Fibroblast of the aortic adventitia (primary cell): ENCODE data around the gene R3HCC1L. TPM values are rescaled to one million over a fixed set of nuclear protein-coding genes. Genes with fewer than 3 reads are reported as not detected.

Experiments
- DNase-seq: peaks from one replicate; pipeline ENCODE4 v3.0.0-alpha.2; 2010; ENCODE audit warnings: low read depth
- H3K4me3 ChIP-seq: 2 replicates; pipeline ENCODE4 v1.5.1; 2011; ENCODE audit warnings: low read depth, mild to moderate bottlenecking, control low read depth, low read length, moderate library complexity
- CTCF ChIP-seq: IDR thresholded peaks from 2 replicates; pipeline ENCODE4 v1.5.1; 2011; ENCODE audit warnings: mild to moderate bottlenecking, low read length, control low read depth, inconsistent platforms; ENCODE audit not compliant: insufficient read depth
- total RNA-seq: library from RNA; depleted of rRNA; stranded (reverse); fragments of >200 nt; gene quantifications from 2 replicates; pipeline ENCODE4 v1.2.3, GENCODE V29; 2012; ENCODE audit warnings: low replicate concordance

Gene R3HCC1L
- total RNA-seq, 1 donor, result 10.8 TPM

- H3K4me3 ChIP-seq, result peak overlapping the region; percentile 61
- no peak for DNase-seq
- no peak for TF ChIP-seq CTCF
These were observed 132.8 kb downstream of the R3HCC1L start for GRCh38 chr10:98267069-98267893.

- no peak for TF ChIP-seq CTCF
- peak; percentile 37 for DNase-seq
- H3K4me3 ChIP-seq, result peak within 1 kb of the TSS; percentile 61
These were observed 133.6 kb downstream of the R3HCC1L start, which contains the start of gene LOXL4 for GRCh38 chr10:98267894-98268693. LOXL4 (minus strand) TSS chr10:98268194; CDS start chr10:98263019, 5,175 bp downstream.

GRCh38 chr10:98268694-98269431 is 134.4 kb downstream of the R3HCC1L start:
- peak overlapping the region; percentile 59 for H3K4me3 ChIP-seq
- DNase-seq, result peak; percentile 39
- TF ChIP-seq CTCF, result no peak

- no peak for TF ChIP-seq CTCF
- peak; percentile 94 for DNase-seq
- H3K4me3 ChIP-seq, result no peak overlapping the region
These were observed 135.0 kb downstream of the R3HCC1L start for GRCh38 chr10:98269435-98269912.

GRCh38 chr10:98270073-98270740 is 135.8 kb downstream of the R3HCC1L start:
- DNase-seq, result peak; percentile 52
- H3K4me3 ChIP-seq, result no peak overlapping the region
- no peak for TF ChIP-seq CTCF

GRCh38 chr10:98270786-98271185 is 136.3 kb downstream of the R3HCC1L start:
- no peak overlapping the region for H3K4me3 ChIP-seq
- DNase-seq, result no peak
- TF ChIP-seq CTCF, result no peak
